HUDEP-2 (cell line): ENCODE results near the gene HPX.

Experiments used
- DNase-seq, 76 experiments: peaks; one replicate each; lab custom pipeline; 2025; ENCODE audit not compliant: unreplicated experiment in 76 of 76; lab: John Stamatoyannopoulos, UW

Gene HPX

GRCh38 chr11:6440906-6441358 lies at the start of gene HPX:
Gene HPX (minus strand): TSS chr11:6440987. CDS start chr11:6440963, 24 bp downstream.
- no peak for DNase-seq

DNA sequence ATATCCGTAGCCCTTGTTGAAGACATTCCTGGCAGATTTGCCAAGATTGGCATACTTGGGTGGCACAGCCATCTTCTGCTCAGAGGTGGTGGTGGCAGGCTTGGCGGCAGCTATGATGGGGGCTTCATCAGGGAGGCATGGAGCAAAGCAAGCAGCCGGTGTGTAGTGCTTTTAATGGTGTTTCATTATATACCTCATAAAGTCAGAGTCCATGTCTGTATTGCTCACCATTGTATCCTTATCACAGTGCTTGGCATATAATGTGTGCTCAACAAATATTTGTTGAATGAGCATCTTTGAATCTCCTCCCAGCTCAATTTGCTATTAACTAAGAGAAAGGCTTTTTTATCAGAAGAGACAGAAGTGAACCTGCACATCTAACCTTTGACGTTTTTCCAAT lies 48.5 kb upstream of the HPX start:
- no peak for DNase-seq

- DNase-seq, result no peak
These were observed 48.0 kb upstream of the HPX start for GRCh38 chr11:6488821-6489220.

- no peak for DNase-seq
These were observed 47.6 kb upstream of the HPX start for GRCh38 chr11:6488342-6488741.

DNA sequence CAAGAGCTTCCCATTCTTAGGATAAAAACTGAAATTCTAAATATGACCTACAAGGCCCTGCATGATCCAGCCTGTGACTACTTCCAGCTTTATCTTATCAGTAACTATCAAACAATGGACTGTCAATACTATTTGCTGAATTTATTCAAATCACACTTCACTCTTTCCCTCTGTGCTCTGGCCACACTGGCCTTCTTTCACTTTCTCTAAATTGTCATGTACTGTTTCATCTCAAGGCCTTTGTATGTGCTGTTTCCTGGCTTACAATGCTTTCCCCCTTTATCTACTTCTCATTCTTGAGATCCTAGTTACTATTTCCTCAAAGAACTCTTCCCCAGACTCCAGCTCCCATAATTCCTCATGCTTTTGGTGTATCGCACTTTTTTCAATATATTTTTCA lies 46.2 kb upstream of the HPX start:
- no peak for DNase-seq

- no peak for DNase-seq
These were observed 45.5 kb upstream of the HPX start for GRCh38 chr11:6486256-6486655.

GRCh38 chr11:6485661-6486060 lies 44.9 kb upstream of the HPX start:
- DNase-seq, result no peak

DNA sequence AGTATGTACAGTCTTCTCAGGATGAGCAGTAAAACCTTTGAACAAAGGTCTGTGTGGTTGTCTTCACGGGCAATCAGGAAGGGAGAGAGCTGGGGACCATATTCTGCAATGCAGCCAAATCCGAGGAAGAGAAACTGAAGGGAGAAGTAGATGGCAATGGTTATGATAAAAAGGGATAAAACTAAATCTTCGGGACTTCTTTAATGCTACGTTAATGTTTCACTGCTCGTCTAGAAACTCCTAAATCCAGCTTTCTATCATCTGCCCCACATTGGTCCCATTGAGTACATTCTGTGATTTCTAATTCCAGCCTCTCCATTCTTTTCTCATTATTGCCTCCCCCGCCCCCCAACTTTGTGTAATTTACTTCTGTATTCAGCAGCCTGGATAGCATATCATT lies 42.2 kb upstream of the HPX start:
- no peak for DNase-seq

DNA sequence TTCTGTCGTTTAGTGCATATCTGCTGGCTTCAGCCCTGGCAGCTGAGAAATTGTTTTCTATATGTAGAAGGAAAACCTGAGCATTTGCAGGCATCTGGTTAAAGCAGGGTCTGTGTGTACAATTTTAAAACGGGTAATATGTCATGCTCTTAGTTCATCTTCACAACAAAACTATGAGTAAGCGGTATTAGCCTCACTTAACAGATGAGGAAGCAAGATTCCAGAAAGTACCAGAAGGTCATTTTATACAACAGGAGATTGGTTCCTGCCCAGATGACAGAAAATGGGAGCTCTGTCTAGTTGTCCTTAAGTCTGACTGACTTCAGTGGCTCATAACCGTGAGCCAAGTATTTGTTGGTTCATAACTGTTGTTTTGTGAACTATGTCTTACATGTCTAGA lies 41.7 kb upstream of the HPX start:
- DNase-seq, result no peak

- DNase-seq, result peak in 2 of 76 experiments; percentile 38 to 41
These were observed 41.1 kb upstream of the HPX start for GRCh38 chr11:6481924-6482275.

GRCh38 chr11:6481012-6481923 lies 40.5 kb upstream of the HPX start, which contains the start of the genes ARFIP2 and TIMM10B:
Gene ARFIP2 (minus strand): TSS chr11:6481331. CDS start chr11:6480421, 910 bp downstream.
Gene TIMM10B (plus strand): TSS chr11:6481501. CDS start chr11:6481517, 16 bp downstream.
- DNase-seq, result peak; percentile 6 to 98 (median 94)

DNA sequence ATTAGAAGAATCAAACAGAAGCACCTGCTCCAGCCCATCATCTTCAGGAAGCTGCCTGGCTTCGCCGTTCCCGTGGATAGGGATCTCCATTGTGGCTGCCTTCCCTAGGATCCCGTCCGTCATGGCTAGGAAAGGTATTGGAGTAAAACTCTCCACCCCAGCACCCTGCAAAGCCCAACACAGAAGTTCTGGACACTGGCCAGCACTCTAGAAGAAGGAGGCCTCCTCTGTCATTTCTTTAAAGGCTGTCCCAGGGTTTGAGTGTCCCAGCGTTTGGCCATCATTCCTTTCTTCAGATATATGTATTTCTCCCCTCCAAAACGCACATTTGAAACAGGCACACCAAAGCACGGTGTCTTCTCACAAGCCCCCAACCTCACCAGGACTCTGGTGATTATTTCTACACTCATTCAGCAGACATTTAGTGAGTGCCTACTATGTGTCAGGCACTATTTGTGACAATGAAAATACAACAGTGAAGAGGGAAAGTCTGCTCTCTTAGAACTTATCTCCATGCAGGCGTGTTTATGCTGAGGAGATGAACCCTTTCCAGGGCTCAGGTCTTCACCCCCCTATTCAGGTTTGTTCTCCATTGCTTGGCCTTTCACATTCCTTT lies 39.6 kb upstream of the HPX start:
- peak in 1 of 76 experiments; percentile 4 for DNase-seq

- DNase-seq, result no peak
These were observed 35.8 kb upstream of the HPX start for GRCh38 chr11:6476571-6476970.

GRCh38 chr11:6475936-6476335 lies 35.1 kb upstream of the HPX start:
- DNase-seq, result no peak

DNA sequence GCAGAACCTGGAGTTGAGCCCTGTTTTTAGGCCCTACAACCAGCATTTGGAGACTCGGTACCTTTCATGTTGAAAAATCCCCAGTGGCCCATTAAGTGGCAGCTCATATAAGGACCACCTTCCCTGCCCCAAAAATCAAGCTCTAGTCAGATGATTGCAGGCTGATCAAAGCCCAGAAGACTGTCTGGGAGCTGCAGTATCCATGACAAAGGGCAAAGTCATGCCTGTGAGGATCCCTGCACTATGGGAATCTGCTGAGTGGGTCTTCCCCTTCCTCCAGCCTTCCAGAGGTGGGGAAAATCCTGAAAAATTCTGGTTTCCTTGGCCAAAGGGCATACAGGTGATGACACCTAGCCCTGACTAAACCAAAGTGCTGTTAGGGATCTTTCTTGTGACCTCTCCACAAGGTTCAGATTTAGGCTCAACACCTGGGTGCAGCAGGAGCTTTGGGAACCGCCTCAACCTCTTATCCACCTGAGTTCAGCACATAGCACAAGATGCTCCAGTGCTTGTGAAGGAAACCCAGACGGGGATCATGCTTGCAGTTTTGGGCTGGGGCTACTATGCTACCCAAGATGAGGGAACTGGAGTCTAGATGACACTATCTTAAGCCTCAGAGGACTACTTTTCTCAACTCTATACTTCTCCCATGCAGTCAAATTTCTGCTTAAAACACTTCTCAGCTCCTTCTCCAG lies 34.2 kb upstream of the HPX start:
- no peak for DNase-seq

DNA sequence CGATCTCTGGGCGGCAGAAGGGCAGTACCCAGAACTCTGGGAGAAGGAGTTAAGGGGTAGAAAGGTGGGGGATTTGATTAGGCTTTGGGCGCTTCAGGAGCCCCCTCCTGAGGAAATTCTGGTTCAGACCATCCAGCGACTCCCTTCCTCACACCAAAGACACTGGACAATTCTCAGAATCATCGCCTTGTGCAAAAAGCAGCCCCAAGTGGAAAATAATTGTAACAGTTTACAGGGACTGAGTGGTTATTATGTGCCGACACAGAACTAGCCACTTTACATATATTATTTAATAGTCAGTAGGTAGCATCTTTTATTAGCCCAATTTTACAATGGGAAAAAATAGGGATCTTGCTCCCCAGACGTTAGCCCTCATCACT lies 33.6 kb upstream of the HPX start:
- no peak for DNase-seq

- DNase-seq, result peak in 68 of 76 experiments; percentile 11 to 88 (median 70)
These were observed 32.9 kb upstream of the HPX start, which contains the start of gene TRIM3 for GRCh38 chr11:6473451-6474412. Gene TRIM3 (minus strand): TSS chr11:6473941. CDS start chr11:6465695, 8,246 bp downstream.

DNA sequence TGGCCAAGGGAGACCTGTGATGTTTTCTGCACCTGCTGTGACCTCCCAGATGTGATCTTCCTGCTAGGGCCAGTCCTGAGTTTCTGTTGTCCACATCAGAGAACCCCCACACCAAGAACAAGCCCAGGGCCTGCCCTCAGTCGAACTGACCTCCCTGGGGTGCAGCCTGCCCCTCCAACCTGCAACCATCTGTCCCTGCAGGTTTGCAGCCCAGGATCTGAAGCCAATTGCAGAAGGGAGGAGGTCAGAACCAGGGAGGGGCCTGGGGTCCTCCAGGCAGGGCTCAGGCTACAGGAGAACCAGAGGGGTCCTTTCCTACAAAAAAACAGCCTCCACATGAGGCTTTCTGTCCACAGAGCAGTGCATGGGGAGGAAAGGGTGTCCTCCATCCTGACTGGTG lies 32.1 kb upstream of the HPX start:
- DNase-seq, result no peak

DNA sequence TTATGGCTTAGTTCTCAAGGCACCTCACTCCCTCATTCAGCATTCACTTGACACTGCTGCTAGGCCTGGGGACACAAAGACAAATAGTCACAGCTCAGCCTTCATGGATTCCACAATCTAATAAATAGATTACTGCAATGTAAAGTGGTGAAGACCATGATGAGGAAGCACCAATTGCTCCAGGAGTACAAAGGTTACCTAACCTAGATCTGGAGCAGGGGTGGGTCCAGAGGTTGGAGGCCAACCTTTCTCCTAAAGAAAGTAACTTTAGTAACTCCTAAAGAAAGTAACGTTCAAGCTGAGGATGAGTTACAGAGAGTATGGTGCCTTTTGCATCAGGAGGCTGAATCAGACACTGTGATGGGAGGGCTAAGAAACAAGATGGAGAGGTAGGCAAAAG lies 28.8 kb upstream of the HPX start:
- DNase-seq, result no peak
